Nephron (organoid): ENCODE results near the gene ARID1B.

ENCODE experiments used
- H3K27ac Mint-ChIP-seq, 3 experiments: 2 replicates each; pipeline ENCODE4 v1.8.0; 2020; ENCODE audit warnings: mixed read lengths in 3 of 3, mild to moderate bottlenecking in 2 of 3, moderate library complexity in 1 of 3
- H3K27me3 Mint-ChIP-seq: 2 replicates; pipeline ENCODE4 v1.8.0; 2021; ENCODE audit warnings: low read depth, mild to moderate bottlenecking, moderate library complexity, mixed read lengths
- H3K36me3 Mint-ChIP-seq: 2 replicates; pipeline ENCODE4 v1.8.0; 2020; ENCODE audit warnings: low read depth, mixed read lengths
- H3K4me1 Mint-ChIP-seq: 2 replicates; pipeline ENCODE4 v1.8.0; 2020; ENCODE audit warnings: mixed read lengths
- H3K4me3 Mint-ChIP-seq, 3 experiments: 2 replicates each; pipeline ENCODE4 v1.8.0; 2020; ENCODE audit warnings: mild to moderate bottlenecking in 3 of 3, mixed read lengths in 3 of 3, moderate library complexity in 2 of 3
- H3K9me3 Mint-ChIP-seq: 2 replicates; pipeline ENCODE4 v1.8.0; 2020; ENCODE audit warnings: mixed read lengths
- TF ChIP-seq, protein P1 (sequence below), 3 experiments: fragments of 200-600 bp; sonication (generic); IDR thresholded peaks; one replicate each; pipeline ENCODE4 v1.5.0; 2021; ENCODE audit warnings: antibody characterized with exemption in 3 of 3; ENCODE audit not compliant: unreplicated experiment in 3 of 3

ARID1B gene

DNA sequence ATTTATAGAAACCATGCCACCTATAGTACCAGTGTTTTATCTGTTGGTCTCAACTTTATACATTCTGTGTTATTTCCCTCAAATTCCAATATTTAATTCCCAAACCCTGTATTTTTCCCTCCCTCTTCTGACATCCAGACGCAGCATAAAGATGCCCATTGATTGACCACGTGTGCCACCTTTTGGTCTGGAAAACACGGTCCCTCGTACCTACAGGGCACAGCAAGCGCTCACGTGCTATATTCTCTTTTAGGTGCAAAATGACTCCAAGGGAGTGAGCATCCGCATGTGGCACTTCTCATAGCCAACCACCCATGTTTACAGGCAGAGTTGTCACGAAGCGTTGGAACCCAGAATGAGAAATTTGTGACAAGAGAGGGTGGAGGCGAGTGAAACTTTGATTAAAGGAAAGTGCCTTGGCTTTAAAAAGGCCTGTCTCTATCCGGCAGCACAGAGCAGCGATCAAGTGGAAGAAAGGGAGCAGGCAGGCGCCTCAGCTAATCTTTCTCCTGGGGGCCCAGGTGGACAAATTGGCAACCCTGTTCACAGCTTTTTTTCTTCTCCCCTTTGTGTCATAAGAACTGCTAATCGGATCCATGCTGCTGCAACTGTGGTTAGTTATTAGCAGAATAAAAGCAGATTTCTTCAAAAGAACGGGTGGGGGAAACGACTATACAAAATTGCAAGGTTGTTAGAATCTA is 320.2 kb downstream of the ARID1B start:
- no peaks in the 10 kb centered on the region for H3K27me3 Mint-ChIP-seq
- H3K36me3 Mint-ChIP-seq = peaks cover 51% of the 10 kb centered on the region
- TF ChIP-seq, protein P1, sequence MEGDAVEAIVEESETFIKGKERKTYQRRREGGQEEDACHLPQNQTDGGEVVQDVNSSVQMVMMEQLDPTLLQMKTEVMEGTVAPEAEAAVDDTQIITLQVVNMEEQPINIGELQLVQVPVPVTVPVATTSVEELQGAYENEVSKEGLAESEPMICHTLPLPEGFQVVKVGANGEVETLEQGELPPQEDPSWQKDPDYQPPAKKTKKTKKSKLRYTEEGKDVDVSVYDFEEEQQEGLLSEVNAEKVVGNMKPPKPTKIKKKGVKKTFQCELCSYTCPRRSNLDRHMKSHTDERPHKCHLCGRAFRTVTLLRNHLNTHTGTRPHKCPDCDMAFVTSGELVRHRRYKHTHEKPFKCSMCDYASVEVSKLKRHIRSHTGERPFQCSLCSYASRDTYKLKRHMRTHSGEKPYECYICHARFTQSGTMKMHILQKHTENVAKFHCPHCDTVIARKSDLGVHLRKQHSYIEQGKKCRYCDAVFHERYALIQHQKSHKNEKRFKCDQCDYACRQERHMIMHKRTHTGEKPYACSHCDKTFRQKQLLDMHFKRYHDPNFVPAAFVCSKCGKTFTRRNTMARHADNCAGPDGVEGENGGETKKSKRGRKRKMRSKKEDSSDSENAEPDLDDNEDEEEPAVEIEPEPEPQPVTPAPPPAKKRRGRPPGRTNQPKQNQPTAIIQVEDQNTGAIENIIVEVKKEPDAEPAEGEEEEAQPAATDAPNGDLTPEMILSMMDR (IDR thresholded peaks at IDR 0.05; ENCODE audit: unreplicated experiment in 3 of 3) = no peak
- peak overlapping the region; percentile 22 to 77 (median 35) for H3K27ac Mint-ChIP-seq
- H3K4me3 Mint-ChIP-seq = no peak overlapping the region
- H3K9me3 Mint-ChIP-seq = no peaks in the 10 kb centered on the region
- H3K4me1 Mint-ChIP-seq = peaks cover 23% of the 10 kb centered on the region

DNA sequence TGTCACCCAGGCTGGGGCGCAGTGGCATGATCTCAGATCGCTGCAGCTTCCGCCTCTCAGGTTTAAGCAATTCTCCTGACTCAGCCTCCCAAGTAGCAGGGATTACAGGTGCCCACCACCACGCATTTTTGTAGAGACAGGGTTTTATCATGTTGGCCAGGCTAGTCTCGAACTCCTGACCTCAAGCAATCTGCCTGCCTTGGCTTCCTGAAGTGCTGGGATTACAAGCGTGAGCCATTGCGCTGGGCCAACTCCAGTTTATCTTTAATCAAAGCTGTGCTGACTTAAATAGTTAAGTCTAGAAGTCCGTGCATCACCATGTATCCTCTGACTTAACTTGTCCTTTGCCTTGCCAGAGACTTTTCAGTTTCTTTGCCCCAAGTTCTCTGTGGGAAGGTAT is 321.8 kb downstream of the ARID1B start:
- TF ChIP-seq, protein P1 (IDR thresholded peaks at IDR 0.05; ENCODE audit: unreplicated experiment in 3 of 3) = no peak
- H3K27me3 Mint-ChIP-seq = no peaks in the 10 kb centered on the region
- H3K9me3 Mint-ChIP-seq = no peaks in the 10 kb centered on the region

DNA sequence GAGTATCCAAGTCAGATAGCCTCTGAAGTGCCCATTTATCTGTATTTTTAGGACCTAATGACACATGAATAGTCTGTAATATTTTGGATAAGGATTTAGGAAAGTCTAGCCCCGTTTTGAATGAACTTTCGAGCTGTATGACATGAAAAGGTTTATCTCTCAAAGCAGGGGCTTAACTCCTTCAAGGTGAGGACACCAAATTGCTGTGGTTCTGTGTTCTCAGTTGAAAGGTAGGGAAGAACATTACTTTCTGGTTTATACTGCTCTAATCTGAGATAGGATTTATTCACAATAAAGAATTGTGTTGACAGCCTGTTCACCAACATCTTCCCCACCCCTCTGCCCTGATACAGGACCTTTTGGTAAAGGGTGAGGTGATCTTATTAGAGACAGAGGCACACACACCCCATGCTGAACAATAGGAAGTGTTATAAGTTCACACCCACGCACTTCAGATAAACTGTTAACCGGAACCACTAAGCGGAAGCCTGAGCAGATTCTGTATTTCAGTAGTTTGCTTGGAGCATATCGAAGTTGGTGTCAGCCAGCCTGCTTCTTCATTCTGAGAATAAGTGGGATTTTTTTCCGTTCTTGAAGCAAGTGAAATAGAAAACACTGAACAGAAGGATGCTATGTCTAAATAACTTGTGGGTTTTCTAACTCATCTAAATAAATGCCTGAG is 322.9 kb downstream of the ARID1B start:
- Mint-ChIP-seq H3K4me1 (peaks cover 17% of the 10 kb centered on the region), H3K27ac (no peak overlapping the region), H3K27me3 (no peaks in the 10 kb centered on the region), H3K9me3 (no peaks in the 10 kb centered on the region), H3K36me3 (peaks cover 52% of the 10 kb centered on the region), H3K4me3 (no peak overlapping the region)
- TF ChIP-seq, protein P1 (IDR thresholded peaks at IDR 0.05; ENCODE audit: unreplicated experiment in 3 of 3) = no peak

More for the DNA sequence above, 321.8 kb downstream of the ARID1B start:
- Mint-ChIP-seq H3K27ac (no peak overlapping the region), H3K4me3 (no peak overlapping the region), H3K4me1 (peaks cover 12% of the 10 kb centered on the region), H3K36me3 (peaks cover 50% of the 10 kb centered on the region)

DNA sequence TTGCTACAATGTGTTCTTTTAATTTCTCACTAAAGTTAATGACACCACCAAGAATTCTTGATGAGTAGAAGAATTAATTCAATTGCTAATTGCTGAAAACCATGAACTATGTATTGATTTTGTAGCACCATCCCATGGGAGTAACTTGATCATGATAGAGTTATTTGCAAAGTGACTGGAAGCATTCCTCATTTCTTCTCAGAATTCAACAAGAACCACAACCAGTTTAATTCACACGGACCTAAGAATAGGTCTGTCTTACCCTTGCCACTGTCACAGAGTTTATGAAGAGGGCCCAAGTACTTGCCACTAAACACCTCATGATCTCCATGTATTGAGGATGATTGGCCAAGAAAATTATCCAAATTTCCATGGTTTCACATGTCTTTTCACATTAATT is 324.0 kb downstream of the ARID1B start:
- TF ChIP-seq, protein P1 (IDR thresholded peaks at IDR 0.05; ENCODE audit: unreplicated experiment in 3 of 3) = no peak
- no peaks in the 10 kb centered on the region for H3K27me3 Mint-ChIP-seq
- H3K9me3 Mint-ChIP-seq = no peaks in the 10 kb centered on the region
- H3K4me3 Mint-ChIP-seq = no peak overlapping the region
- H3K27ac Mint-ChIP-seq = no peak overlapping the region
- H3K4me1 Mint-ChIP-seq = peaks cover 19% of the 10 kb centered on the region
- H3K36me3 Mint-ChIP-seq = peaks cover 55% of the 10 kb centered on the region

DNA sequence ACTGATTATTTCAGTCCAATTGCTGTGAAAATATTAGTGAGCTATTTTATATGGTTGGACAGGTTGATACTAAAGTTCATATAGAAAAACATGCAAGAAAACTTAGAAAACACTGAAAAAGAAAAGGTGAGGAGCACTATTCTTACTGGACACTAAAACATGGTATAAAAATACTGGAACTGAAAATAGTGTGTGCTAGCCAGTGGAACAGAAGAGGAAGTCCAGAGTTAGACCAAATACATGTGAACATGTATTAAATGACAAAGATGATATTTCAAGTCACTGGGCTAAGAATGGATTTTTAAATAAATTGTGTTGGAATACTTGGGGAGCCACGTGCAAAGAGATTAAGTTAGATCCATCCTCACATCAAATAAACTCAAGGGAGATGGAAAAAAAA is 327.6 kb downstream of the ARID1B start:
- Mint-ChIP-seq H3K9me3 (no peaks in the 10 kb centered on the region), H3K4me3 (no peak overlapping the region), H3K27ac (peak overlapping the region in 1 of 3 experiments; percentile 36), H3K36me3 (peaks cover 38% of the 10 kb centered on the region), H3K27me3 (no peaks in the 10 kb centered on the region), H3K4me1 (peaks cover 29% of the 10 kb centered on the region)
- TF ChIP-seq, protein P1 (IDR thresholded peaks at IDR 0.05; ENCODE audit: unreplicated experiment in 3 of 3) = no peak
